ENCODE data around the gene TMEM219. TPM values are rescaled to one million over a fixed set of nuclear protein-coding genes. Genes with fewer than 3 reads are reported as not detected.

Gene TMEM219
- total and polyA plus RNA-seq, 8 donors = 58.3 to 114 (median 72.9) TPM

DNA sequence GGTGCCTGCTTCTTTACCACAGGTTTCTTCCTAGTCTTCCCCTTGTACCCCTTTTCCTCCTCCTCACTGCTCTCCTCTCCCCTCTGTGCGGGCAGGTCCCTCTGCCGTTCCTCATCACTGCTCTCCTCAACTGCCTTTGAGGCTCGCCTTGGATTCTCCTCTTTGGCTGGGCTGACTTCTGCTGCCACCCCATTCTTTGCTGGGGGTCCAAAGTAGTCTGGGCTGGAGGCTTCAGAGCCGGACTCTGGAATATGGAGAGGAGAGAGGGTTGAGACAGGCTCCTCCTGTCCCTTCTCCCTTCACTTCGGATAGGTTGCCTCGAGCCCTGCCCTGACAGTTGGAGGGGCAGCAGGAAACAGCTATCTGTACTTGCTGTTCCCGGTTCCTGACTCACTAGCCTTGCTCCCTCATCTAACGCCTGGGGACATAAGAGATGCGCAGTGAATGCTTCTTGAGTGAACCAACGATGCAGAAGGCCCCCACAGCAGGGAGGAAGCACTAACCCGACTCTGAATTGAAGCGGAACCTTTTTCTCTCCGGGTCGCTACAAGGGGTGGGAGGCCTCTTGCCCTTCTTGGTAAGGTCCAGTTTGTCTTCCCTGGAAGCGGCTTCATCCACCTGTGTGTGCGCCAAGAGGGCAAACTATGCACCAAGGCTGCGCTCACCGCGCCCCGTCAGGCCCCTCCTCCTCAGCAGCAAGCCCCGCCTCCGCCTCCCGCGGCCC is 32.9 kb downstream of the TMEM219 start:
- ATAC-seq (peak; percentile 59 to 76 (median 74)), DNase-seq (peak in 5 of 6 donors; percentile 46 to 84 (median 84)), FAIRE-seq (no peak)
- 14 to 16% methylated on average over 24 of the region's 24 CpGs for WGBS, 2 donors
- no peaks in the 10 kb centered on the region for H3K9me3 ChIP-seq
- H3K36me3 ChIP-seq = no peaks in the 10 kb centered on the region
- H3K4me1 ChIP-seq = peaks cover 4 to 9% (median 8%) of the 10 kb centered on the region in 3 donors
- TF ChIP-seq, protein P1, sequence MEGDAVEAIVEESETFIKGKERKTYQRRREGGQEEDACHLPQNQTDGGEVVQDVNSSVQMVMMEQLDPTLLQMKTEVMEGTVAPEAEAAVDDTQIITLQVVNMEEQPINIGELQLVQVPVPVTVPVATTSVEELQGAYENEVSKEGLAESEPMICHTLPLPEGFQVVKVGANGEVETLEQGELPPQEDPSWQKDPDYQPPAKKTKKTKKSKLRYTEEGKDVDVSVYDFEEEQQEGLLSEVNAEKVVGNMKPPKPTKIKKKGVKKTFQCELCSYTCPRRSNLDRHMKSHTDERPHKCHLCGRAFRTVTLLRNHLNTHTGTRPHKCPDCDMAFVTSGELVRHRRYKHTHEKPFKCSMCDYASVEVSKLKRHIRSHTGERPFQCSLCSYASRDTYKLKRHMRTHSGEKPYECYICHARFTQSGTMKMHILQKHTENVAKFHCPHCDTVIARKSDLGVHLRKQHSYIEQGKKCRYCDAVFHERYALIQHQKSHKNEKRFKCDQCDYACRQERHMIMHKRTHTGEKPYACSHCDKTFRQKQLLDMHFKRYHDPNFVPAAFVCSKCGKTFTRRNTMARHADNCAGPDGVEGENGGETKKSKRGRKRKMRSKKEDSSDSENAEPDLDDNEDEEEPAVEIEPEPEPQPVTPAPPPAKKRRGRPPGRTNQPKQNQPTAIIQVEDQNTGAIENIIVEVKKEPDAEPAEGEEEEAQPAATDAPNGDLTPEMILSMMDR (IDR thresholded peaks at IDR 0.05) = no peak
- H3K4me3 ChIP-seq = peak overlapping the region; percentile 66 to 93 (median 82)
- intact Hi-C loops (cut with DNase I) = no loop called here
- H3K27me3 ChIP-seq = no peaks in the 10 kb centered on the region
- H3K27ac ChIP-seq = peak overlapping the region; percentile 85 to 97 (median 96)

- Histone ChIP-seq H3K27ac (peak within 1 kb of the TSS; percentile 85 to 97 (median 96)), H3K9me3 (no peaks in the 10 kb centered on the region), H3K4me1 (peaks cover 4 to 9% (median 8%) of the 10 kb centered on the region in 3 donors), H3K27me3 (no peaks in the 10 kb centered on the region), H3K36me3 (no peaks in the 10 kb centered on the region), H3K4me3 (peak within 1 kb of the TSS; percentile 66 to 93 (median 82))
- DNase-seq (peak; percentile 86 to 96 (median 92)), ATAC-seq (peak; percentile 77 to 89 (median 84)), FAIRE-seq (no peak)
- intact Hi-C loops (cut with DNase I) = no loop called here
- TF ChIP-seq, protein P1 (IDR thresholded peaks at IDR 0.05) = no peak
- 0% methylated on average over 53 of the region's 53 CpGs for WGBS, 2 donors
These were observed 33.5 kb downstream of the TMEM219 start, which contains the start of gene HIRIP3 for GRCh38 chr16:29995324-29995910. TSS of gene HIRIP3 (minus strand) at chr16:29995617. CDS start at chr16:29995605, 12 bp downstream.

GRCh38 chr16:29995911-29996765 is 34.3 kb downstream of the TMEM219 start, which contains the start of gene INO80E:
TSS of gene INO80E (plus strand) at chr16:29996241. CDS start at chr16:29996311, 70 bp downstream.
- H3K9me3 ChIP-seq = no peaks in the 10 kb centered on the region
- no peak for FAIRE-seq
- H3K4me1 ChIP-seq = peaks cover 4 to 9% (median 8%) of the 10 kb centered on the region in 3 donors
- no peaks in the 10 kb centered on the region for H3K36me3 ChIP-seq
- H3K27ac ChIP-seq = peak within 1 kb of the TSS; percentile 85 to 97 (median 96)
- WGBS, 2 donors = 0% methylated on average over 58 to 65 of the region's 65 CpGs
- DNase-seq = peak; percentile 98 to 100 (median 99)
- intact Hi-C loops (cut with DNase I) = no loop called here
- ATAC-seq = peak; percentile 97 to 99 (median 98)
- peak within 1 kb of the TSS; percentile 66 to 93 (median 82) for H3K4me3 ChIP-seq
- TF ChIP-seq, protein P1 (IDR thresholded peaks at IDR 0.05) = no peak
- no peaks in the 10 kb centered on the region for H3K27me3 ChIP-seq

DNA sequence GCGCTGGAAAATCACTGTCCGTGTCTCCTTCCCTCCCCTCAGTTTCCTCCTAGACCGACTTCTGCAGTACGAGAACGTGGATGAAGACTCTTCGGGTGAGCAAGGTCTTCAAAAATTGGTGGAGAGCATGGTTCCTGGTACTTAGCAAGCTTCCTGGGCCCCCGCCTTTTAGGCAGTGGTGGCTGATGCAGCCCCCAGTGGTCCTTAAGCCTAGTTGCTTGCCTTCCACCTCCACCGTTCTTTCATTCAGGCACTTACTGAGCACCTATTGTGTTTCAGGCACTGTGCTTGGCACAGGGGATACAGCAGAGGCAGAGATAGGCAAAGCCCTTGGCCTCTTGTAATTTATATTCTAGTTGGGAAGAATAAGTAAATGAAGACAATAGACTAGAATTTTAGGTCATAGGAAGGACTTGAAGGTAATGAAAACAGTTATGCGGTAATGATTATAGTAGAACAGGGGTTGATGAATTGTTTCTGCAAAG is 34.9 kb downstream of the TMEM219 start:
- no peaks in the 10 kb centered on the region for H3K36me3 ChIP-seq

More for the DNA sequence above, 34.9 kb downstream of the TMEM219 start:
- FAIRE-seq (no peak), DNase-seq (peak in 1 of 6 donors; percentile 14), ATAC-seq (no peak)
- WGBS, 2 donors = 21 to 26% methylated on average over 9 of the region's 9 CpGs
- TF ChIP-seq, protein P1 (IDR thresholded peaks at IDR 0.05) = no peak
- Histone ChIP-seq H3K27me3 (no peaks in the 10 kb centered on the region), H3K27ac (no peak overlapping the region), H3K4me3 (peak overlapping the region; percentile 66 to 93 (median 82)), H3K9me3 (no peaks in the 10 kb centered on the region), H3K4me1 (peaks cover 4 to 9% (median 8%) of the 10 kb centered on the region in 3 donors)
- intact Hi-C loops (cut with DNase I) = no loop called here

Measured in pancreas (tissue), 10 donors.